Stomach (tissue), 4 donors: ENCODE data around the gene OR10G3.

Experiments used
- EP300 ChIP-seq: sonication (generic); formaldehyde crosslinking; IDR thresholded peaks from one replicate; pipeline ENCODE4 v1.6.1; 2017; ENCODE audit warnings: antibody characterized with exemption
- POLR2A ChIP-seq, 4 donors: fragments of 450-650 bp; IDR thresholded peaks; one replicate each; pipeline ENCODE4 v1.6.1; 2016; ENCODE audit warnings: antibody characterized with exemption in 4 of 4, control low read depth in 2 of 4, mild to moderate bottlenecking in 1 of 4, moderate library complexity in 1 of 4
- POLR2AphosphoS5 ChIP-seq, 3 donors: sonication (generic); formaldehyde crosslinking; IDR thresholded peaks; one replicate each; pipeline ENCODE4 v1.6.1; 2016; ENCODE audit warnings: antibody characterized with exemption in 3 of 3
- TF ChIP-seq, protein P1 (sequence below), 7 experiments: fragments of 450-650 bp in 4 of 7; fragments of 200-600 bp in 3 of 7; sonication (generic) in 3 of 7; IDR thresholded peaks; one replicate each; pipeline ENCODE4 v1.5.1; 2016 to 2019; ENCODE audit warnings: antibody characterized with exemption in 7 of 7, control low read depth in 2 of 7, mild to moderate bottlenecking in 1 of 7

DNA sequence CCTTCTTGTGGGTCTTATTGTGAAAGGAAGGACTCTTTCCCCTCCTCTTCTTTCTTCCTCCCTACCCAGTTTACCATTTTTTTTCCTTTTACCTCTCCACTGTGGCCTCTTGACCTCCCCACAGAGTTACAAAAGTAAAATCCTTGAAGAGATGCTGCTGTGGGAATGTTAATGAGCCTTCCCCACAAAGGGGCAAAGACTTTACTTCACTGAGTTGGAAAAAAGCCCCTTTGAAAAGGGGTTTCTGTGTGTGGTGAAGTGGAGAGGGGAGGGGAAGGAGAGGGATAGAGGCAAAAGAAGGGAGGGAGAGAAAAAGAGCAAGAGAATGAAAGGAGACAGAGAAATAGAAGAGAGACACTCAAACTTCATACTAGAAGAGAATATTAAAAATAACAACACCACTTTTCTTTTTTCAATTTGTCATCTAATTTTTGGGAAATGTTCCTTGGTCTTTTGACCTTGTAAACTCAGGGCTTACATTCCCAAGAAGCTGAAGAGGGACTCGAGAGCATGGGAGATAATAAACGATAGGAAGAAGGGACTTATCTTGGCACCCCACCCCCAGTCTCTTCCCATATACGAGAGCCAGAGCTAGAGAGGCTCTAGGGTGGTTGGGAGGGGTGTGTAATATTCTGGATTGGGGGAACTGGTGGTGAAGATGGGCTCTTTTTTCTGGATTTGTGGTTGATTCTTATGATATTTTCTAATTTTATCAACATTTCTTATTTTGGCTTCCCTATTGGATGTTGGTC, 40.5 kb downstream of the OR10G3 start:
- TF ChIP-seq POLR2AphosphoS5 (IDR thresholded peaks at IDR 0.05) (no peak), POLR2A (IDR thresholded peaks at IDR 0.05) (no peak), EP300 (no peak)
- TF ChIP-seq, protein P1, sequence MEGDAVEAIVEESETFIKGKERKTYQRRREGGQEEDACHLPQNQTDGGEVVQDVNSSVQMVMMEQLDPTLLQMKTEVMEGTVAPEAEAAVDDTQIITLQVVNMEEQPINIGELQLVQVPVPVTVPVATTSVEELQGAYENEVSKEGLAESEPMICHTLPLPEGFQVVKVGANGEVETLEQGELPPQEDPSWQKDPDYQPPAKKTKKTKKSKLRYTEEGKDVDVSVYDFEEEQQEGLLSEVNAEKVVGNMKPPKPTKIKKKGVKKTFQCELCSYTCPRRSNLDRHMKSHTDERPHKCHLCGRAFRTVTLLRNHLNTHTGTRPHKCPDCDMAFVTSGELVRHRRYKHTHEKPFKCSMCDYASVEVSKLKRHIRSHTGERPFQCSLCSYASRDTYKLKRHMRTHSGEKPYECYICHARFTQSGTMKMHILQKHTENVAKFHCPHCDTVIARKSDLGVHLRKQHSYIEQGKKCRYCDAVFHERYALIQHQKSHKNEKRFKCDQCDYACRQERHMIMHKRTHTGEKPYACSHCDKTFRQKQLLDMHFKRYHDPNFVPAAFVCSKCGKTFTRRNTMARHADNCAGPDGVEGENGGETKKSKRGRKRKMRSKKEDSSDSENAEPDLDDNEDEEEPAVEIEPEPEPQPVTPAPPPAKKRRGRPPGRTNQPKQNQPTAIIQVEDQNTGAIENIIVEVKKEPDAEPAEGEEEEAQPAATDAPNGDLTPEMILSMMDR (IDR thresholded peaks at IDR 0.05) = no peak
